ENCODE results near the gene ZNF860.
"Not testable (repeated sequence)": the region's sequence is repeated elsewhere in the genome, so short reads cannot be mapped to it uniquely, and the experiment has no call there.

DNA sequence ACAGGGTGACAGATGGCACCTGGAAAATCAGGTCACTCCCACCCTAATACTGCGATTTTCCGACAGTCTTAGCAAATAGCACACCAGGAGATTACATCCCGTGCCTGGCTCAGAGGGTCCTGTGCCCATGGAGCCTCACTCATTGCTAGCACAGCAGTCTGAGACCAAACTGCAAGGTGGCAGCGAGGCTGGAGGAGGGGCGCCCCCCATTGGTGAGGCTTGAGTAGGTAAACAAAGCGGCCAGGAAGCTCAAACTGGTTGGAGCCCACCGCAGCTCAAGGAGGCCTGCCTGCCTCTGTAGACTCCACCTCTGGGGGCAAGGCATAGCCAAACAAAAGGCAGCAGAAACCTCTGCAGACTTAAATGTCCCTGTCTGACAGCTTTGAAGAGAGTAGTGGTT, 29.1 kb downstream of the ZNF860 start:
- TF ChIP-seq, protein P1, sequence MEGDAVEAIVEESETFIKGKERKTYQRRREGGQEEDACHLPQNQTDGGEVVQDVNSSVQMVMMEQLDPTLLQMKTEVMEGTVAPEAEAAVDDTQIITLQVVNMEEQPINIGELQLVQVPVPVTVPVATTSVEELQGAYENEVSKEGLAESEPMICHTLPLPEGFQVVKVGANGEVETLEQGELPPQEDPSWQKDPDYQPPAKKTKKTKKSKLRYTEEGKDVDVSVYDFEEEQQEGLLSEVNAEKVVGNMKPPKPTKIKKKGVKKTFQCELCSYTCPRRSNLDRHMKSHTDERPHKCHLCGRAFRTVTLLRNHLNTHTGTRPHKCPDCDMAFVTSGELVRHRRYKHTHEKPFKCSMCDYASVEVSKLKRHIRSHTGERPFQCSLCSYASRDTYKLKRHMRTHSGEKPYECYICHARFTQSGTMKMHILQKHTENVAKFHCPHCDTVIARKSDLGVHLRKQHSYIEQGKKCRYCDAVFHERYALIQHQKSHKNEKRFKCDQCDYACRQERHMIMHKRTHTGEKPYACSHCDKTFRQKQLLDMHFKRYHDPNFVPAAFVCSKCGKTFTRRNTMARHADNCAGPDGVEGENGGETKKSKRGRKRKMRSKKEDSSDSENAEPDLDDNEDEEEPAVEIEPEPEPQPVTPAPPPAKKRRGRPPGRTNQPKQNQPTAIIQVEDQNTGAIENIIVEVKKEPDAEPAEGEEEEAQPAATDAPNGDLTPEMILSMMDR (IDR thresholded peaks at IDR 0.05) = not testable (repeated sequence)
- not testable (repeated sequence) for TF ChIP-seq POLR2A (IDR thresholded peaks at IDR 0.05)

Data from adrenal gland (tissue), 5 donors.